A549 (cell line): ENCODE results near the gene LIAS. TPM values are rescaled to one million over a fixed set of nuclear protein-coding genes. Genes with fewer than 3 reads are reported as not detected.
"Not testable (repeated sequence)": the region's sequence is repeated elsewhere in the genome, so short reads cannot be mapped to it uniquely, and the experiment has no call there.

Experiments
- ATAC-seq, 2 experiments: fragments of 200-7000 bp in 1 of 2; fragments of >200 bp in 1 of 2; cut with Nextera tagmentation in 1 of 2; cut with Tn5 transposase in 1 of 2; 3 replicates each; pipeline versions ENCODE4 v1.8.0 to v1.9.1; 2018 to 2020; ENCODE audit warnings: mild to moderate bottlenecking in 1 of 2, moderate library complexity in 1 of 2
- CTCF ChIA-PET: fragments of 300-600 bp; sonication (Branson Sonifier 250); formaldehyde crosslinking; extraction: SDS; loops from one replicate; lab custom pipeline; 2021; ENCODE audit warnings: antibody characterized with exemption, inconsistent platforms; lab: Yijun Ruan, JAX
- POLR2A ChIA-PET: fragments of 350-600 bp; formaldehyde crosslinking; extraction: SDS; loops from one replicate; lab custom pipeline; 2021; ENCODE audit warnings: antibody characterized with exemption, inconsistent platforms; lab: Yijun Ruan, JAX
- DNase-seq, 2 experiments: peaks; one replicate each; pipeline versions ENCODE4 v3.0.0 to v3.0.0-alpha.2; 2011 to 2016; ENCODE audit warnings: low read depth in 1 of 2, low spot score in 1 of 2
- FAIRE-seq: peaks from 2 replicates; lab custom pipeline; 2011; peaks lifted over from hg19 to GRCh38; lab: Jason Lieb, UNC
- H3K27ac ChIP-seq, 2 experiments: fragments of >200 bp; sonication (Bioruptor Twin); formaldehyde crosslinking; 3 replicates each; pipeline ENCODE4 v1.5.1; 2016 to 2017
- H3K4me1 ChIP-seq: fragments of >200 bp; sonication (Bioruptor Twin); formaldehyde crosslinking; 3 replicates; pipeline ENCODE4 v1.6.1; 2016
- H3K4me2 ChIP-seq: fragments of >200 bp; sonication (Bioruptor Twin); formaldehyde crosslinking; 3 replicates; pipeline ENCODE4 v1.6.1; 2016
- H3K4me3 ChIP-seq: fragments of >200 bp; sonication (Bioruptor Twin); formaldehyde crosslinking; 3 replicates; pipeline ENCODE4 v1.5.1; 2016
- H3K9me3 ChIP-seq: fragments of >200 bp; sonication (Bioruptor Twin); formaldehyde crosslinking; 3 replicates; pipeline ENCODE4 v1.6.1; 2016
- ATOH8 ChIP-seq: fragments of 250-450 bp; sonication (Bioruptor Pico); IDR thresholded peaks from 2 replicates; pipeline ENCODE4 v1.5.0; 2020; ENCODE audit warnings: low read depth, mild to moderate bottlenecking, moderate library complexity
- CBX2 ChIP-seq: fragments of 200-600 bp; sonication (generic); IDR thresholded peaks from 2 replicates; pipeline ENCODE4 v1.6.1; 2016; ENCODE audit warnings: low read depth, mild to moderate bottlenecking, borderline replicate concordance
- CHD4 ChIP-seq: fragments of 200-600 bp; sonication (generic); IDR thresholded peaks from 2 replicates; pipeline ENCODE4 v1.6.1; 2016; ENCODE audit warnings: antibody characterized with exemption, mild to moderate bottlenecking, borderline replicate concordance
- EHF ChIP-seq: fragments of 250-450 bp; sonication (Bioruptor Pico); IDR thresholded peaks from 2 replicates; pipeline ENCODE4 v1.5.0; 2020; ENCODE audit warnings: mild to moderate bottlenecking
- FOSB ChIP-seq: fragments of 250-450 bp; sonication (Bioruptor Pico); IDR thresholded peaks from 2 replicates; pipeline ENCODE4 v1.5.0; 2020; ENCODE audit warnings: mild to moderate bottlenecking, moderate library complexity
- FOXS1 ChIP-seq: fragments of 250-450 bp; sonication (Bioruptor Pico); IDR thresholded peaks from 2 replicates; pipeline ENCODE4 v1.5.0; 2020; ENCODE audit warnings: mild to moderate bottlenecking, moderate library complexity
- HEYL ChIP-seq: fragments of 250-450 bp; sonication (Bioruptor Pico); IDR thresholded peaks from 2 replicates; pipeline ENCODE4 v1.8.0; 2021; ENCODE audit warnings: mild to moderate bottlenecking, moderate library complexity
- HOXA7 ChIP-seq: fragments of 250-450 bp; sonication (Bioruptor Pico); IDR thresholded peaks from 2 replicates; pipeline ENCODE4 v1.5.0; 2020; ENCODE audit warnings: mild to moderate bottlenecking, moderate library complexity
- HOXB13 ChIP-seq: fragments of 250-450 bp; sonication (Bioruptor Pico); IDR thresholded peaks from 2 replicates; pipeline ENCODE4 v1.5.0; 2020; ENCODE audit warnings: low read depth, mild to moderate bottlenecking, moderate library complexity
- HOXB5 ChIP-seq: fragments of 250-450 bp; sonication (Bioruptor Pico); IDR thresholded peaks from 2 replicates; pipeline ENCODE4 v1.5.0; 2020; ENCODE audit warnings: mild to moderate bottlenecking, moderate library complexity
- KDM1A ChIP-seq: fragments of 200-600 bp; sonication (generic); IDR thresholded peaks from 2 replicates; pipeline ENCODE4 v1.6.1; 2016; ENCODE audit warnings: low read depth, mild to moderate bottlenecking
- NPAS2 ChIP-seq: fragments of 250-450 bp; sonication (Bioruptor Pico); IDR thresholded peaks from 2 replicates; pipeline ENCODE4 v1.8.0; 2022; ENCODE audit warnings: mild to moderate bottlenecking, moderate library complexity, borderline replicate concordance
- NR3C1 ChIP-seq: fragments of >200 bp; sonication (Bioruptor Twin); formaldehyde crosslinking; IDR thresholded peaks from 3 replicates; pipeline ENCODE4 v1.6.1; 2017
- PHF8 ChIP-seq: fragments of 200-600 bp; sonication (generic); IDR thresholded peaks from 2 replicates; pipeline ENCODE4 v1.6.1; 2016; ENCODE audit warnings: low read depth, mild to moderate bottlenecking, antibody characterized with exemption, moderate library complexity, borderline replicate concordance
- RARB ChIP-seq: fragments of 250-450 bp; sonication (Bioruptor Pico); IDR thresholded peaks from 2 replicates; pipeline ENCODE4 v1.8.0; 2021; ENCODE audit warnings: mild to moderate bottlenecking, moderate library complexity
- TP53 ChIP-seq: fragments of 250-450 bp; sonication (Bioruptor Pico); IDR thresholded peaks from 2 replicates; pipeline ENCODE4 v1.5.0; 2021; ENCODE audit warnings: mild to moderate bottlenecking, moderate library complexity
- ZNF302 ChIP-seq: fragments of 250-450 bp; sonication (Bioruptor Pico); IDR thresholded peaks from 2 replicates; pipeline ENCODE4 v1.9.0; 2021; ENCODE audit warnings: inconsistent platforms, mild to moderate bottlenecking, moderate library complexity
- ZSCAN20 ChIP-seq: fragments of 250-450 bp; sonication (Bioruptor Pico); IDR thresholded peaks from 2 replicates; pipeline ENCODE4 v1.8.0; 2022; ENCODE audit warnings: mild to moderate bottlenecking, moderate library complexity
- WGBS: methylation state at CpG from one replicate; pipeline ENCODE4 v1.1.6; 2017; ENCODE audit errors: missing lambda C conversion rate; 5-methylcytosine and 5-hydroxymethylcytosine counted together
- polyA plus RNA-seq, 4 experiments: library from polyadenylated mRNA; depleted of rRNA in 3 of 4; stranded (reverse); fragments of >200 nt; fragmentation: RNase III in 1 of 4; extraction: RNeasy Plus Mini Kit Qiagen cat#74134 plus additional on column Dnase treatment in 1 of 4; gene quantifications; 2 replicates in 3 of 4; 3 replicates in 1 of 4; pipeline ENCODE4 v1.2.3, GENCODE V29; 2011 to 2017
- TF ChIP-seq, protein P1 (sequence below): fragments of 250-450 bp; sonication (Bioruptor Pico); IDR thresholded peaks from 2 replicates; pipeline ENCODE4 v1.5.0; 2021; ENCODE audit warnings: mild to moderate bottlenecking, moderate library complexity, borderline replicate concordance

LIAS gene
- polyA plus RNA-seq, 2 of the 4 experiments (the other 2 are of a cell fraction), result 11.3 to 22.3 TPM

GRCh38 chr4:39515669-39516401 lies 57.0 kb downstream of the LIAS start:
- not testable (repeated sequence) for H3K9me3 ChIP-seq, FAIRE-seq
- Histone ChIP-seq H3K4me1 (peaks cover 83% of the 10 kb centered on the region), H3K4me2 (peak overlapping the region; percentile 50), H3K27ac (peak overlapping the region; percentile 98 to 99), H3K4me3 (peak overlapping the region; percentile 3; the same call in 1 of the 3 replicates)
- DNase-seq, result peak in 1 of 2 experiments; percentile 67
- ChIA-PET POLR2A (interaction anchor here (1.4 to 3.5 kb wide), 2 partner anchors 10 to 13 kb away, joined by 4 to 35 read pairs; partner anchors contain the start of gene UGDH), CTCF (interaction anchor here (1.5 to 1.6 kb wide), 2 partner anchors 10 to 76 kb away, joined by 4 to 5 read pairs; no protein-coding TSS in a partner anchor)
- WGBS, result 11% methylated on average over 14 of the region's 14 CpGs
- peak in 1 of 2 experiments; percentile 42; a peak in 3 of 6 replicates for ATAC-seq
- TF ChIP-seq ZSCAN20 (CRISPR knock-in tag), result peak; percentile 85
- peak; percentile 80; the same call in 1 of the 2 replicates for TF ChIP-seq FOSB (CRISPR knock-in tag)
- TF ChIP-seq HEYL (CRISPR knock-in tag), result peak; percentile 80; the same call in 1 of the 2 replicates
- TF ChIP-seq ATOH8, result peak; percentile 88
- TF ChIP-seq HOXB5, result peak; percentile 87
- TF ChIP-seq ZNF302, result peak; percentile 87
- TF ChIP-seq EHF (CRISPR knock-in tag), result peak; percentile 92
- TF ChIP-seq TP53 (CRISPR knock-in tag), result peak; percentile 88; the same call in 1 of the 2 replicates
- peak; percentile 34; the same call in 1 of the 2 replicates for TF ChIP-seq FOXS1 (CRISPR knock-in tag)
- TF ChIP-seq NPAS2 (CRISPR knock-in tag), result peak; percentile 21; the same call in 1 of the 2 replicates
- peak; percentile 94 for TF ChIP-seq HOXB13 (CRISPR knock-in tag)
- peak; percentile 87 for TF ChIP-seq HOXA7 (CRISPR knock-in tag)

DNA sequence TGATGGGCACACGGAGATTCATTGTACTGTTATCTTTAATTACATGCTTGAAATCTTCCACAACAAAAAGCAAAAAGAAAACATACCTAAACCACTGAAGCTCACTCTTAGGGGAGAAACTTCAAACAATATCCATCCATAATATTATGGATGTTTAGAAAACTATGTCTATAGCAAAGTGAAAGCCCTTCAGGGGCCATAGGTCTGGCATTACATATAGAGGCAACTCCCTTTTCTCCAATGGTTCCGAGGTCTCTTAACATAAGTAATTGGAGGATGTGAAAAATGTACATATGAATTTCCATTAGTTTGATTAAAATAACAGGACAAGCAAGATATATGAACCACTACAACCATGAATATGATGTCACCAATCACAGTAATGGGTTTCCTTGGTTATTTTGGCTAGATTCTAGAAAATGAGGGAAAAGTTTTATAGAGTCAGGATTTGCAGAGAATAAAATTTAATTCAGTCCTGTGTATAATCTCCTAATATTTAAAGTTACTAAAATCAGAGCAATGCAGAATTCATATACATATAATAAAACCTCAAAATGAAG lies 57.6 kb downstream of the LIAS start:
- DNase-seq, result no peak
- H3K4me1 ChIP-seq, result peaks cover 76% of the 10 kb centered on the region
- POLR2A ChIA-PET, result interaction anchor here (1.4 to 3.5 kb wide), 2 partner anchors 10 to 14 kb away, joined by 4 to 35 read pairs; partner anchors contain the start of gene UGDH
- H3K4me3 ChIP-seq, result no peak overlapping the region
- CTCF ChIA-PET, result no interaction called here
- H3K27ac ChIP-seq, result peak overlapping the region; percentile 98 to 99
- peak; percentile 45; the same call in 1 of the 2 replicates for TF ChIP-seq HOXB5
- 0 out of 2 replicates have a peak, but pooled peaks have one; percentile 9 for TF ChIP-seq FOXS1 (CRISPR knock-in tag)
- TF ChIP-seq, protein P1, sequence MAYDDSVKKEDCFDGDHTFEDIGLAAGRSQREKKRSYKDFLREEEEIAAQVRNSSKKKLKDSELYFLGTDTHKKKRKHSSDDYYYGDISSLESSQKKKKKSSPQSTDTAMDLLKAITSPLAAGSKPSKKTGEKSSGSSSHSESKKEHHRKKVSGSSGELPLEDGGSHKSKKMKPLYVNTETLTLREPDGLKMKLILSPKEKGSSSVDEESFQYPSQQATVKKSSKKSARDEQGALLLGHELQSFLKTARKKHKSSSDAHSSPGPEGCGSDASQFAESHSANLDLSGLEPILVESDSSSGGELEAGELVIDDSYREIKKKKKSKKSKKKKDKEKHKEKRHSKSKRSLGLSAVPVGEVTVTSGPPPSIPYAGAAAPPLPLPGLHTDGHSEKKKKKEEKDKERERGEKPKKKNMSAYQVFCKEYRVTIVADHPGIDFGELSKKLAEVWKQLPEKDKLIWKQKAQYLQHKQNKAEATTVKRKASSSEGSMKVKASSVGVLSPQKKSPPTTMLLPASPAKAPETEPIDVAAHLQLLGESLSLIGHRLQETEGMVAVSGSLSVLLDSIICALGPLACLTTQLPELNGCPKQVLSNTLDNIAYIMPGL, result no peak
- H3K9me3 ChIP-seq, result no peaks in the 10 kb centered on the region
- H3K4me2 ChIP-seq, result peak overlapping the region; percentile 50
- 8% methylated on average over 2 of the region's 2 CpGs for WGBS
- FAIRE-seq, result no peak
- no peak for ATAC-seq

GRCh38 chr4:39518484-39518883 lies 59.6 kb downstream of the LIAS start:
- 90% methylated on average over 6 of the region's 6 CpGs for whole genome bisulfite sequencing
- DNase-seq (no peak), FAIRE-seq (no peak), ATAC-seq (no peak)
- H3K4me2 ChIP-seq, result peak overlapping the region; percentile 15; the same call in 1 of the 3 replicates
- ChIA-PET POLR2A (no interaction called here), CTCF (interaction anchor here (0.7 kb wide), 1 partner anchor 49 kb away, joined by 3 read pairs; no protein-coding TSS in a partner anchor)
- no peaks in the 10 kb centered on the region for H3K9me3 ChIP-seq
- TF ChIP-seq ZNF302 (no peak), KDM1A (no peak), NR3C1 (no peak), PHF8 (no peak), RARB (CRISPR knock-in tag) (no peak), CBX2 (no peak), CHD4 (no peak)
- peak overlapping the region; percentile 83 to 99 for H3K27ac ChIP-seq
- peaks cover 57% of the 10 kb centered on the region for H3K4me1 ChIP-seq
- H3K4me3 ChIP-seq, result no peak overlapping the region
